Left hindlimb (tissue), 1 donor: ENCODE data around the gene RBM25.
"Not testable (repeated sequence)": the region's sequence is repeated elsewhere in the genome, so short reads cannot be mapped to it uniquely, and the experiment has no call there.

Experiments
- DNase-seq: peaks from one replicate; pipeline ENCODE4 v3.0.0-alpha.2; 2018

RBM25 gene

GRCh38 chr14:73105050-73105449 is 46.7 kb downstream of the RBM25 start:
- no peak for DNase-seq

- no peak for DNase-seq
Measured at GRCh38 chr14:73105727-73106126, 47.4 kb downstream of the RBM25 start.

DNA sequence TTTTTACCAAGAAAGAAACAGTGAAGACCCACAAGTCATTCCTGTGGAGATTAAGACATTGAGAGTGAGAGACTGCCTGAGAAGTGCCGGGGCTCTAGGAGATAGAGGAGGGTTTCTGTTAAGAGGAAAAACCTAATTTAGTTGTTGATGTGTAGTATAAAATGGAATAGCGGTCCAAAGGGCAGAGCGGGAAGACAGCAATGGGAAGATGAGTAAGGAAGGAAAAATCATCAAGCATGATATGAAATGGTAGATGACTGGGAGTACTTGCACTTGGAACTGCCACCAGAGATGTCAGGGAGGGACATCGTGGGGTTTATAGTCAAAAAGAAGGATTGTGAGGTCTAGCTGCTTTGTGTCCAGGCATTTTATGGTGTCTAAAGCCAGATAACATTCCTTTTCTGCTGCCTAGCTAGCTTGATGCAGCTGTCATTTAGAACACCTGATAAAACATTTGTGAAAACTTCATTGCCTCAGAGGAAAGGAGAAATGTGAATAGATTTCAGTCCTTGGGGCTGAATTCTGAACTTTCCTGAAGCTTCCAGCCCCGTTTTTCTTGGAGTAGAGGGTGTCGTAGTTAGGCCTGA is 57.8 kb downstream of the RBM25 start:
- DNase-seq, result no peak

DNA sequence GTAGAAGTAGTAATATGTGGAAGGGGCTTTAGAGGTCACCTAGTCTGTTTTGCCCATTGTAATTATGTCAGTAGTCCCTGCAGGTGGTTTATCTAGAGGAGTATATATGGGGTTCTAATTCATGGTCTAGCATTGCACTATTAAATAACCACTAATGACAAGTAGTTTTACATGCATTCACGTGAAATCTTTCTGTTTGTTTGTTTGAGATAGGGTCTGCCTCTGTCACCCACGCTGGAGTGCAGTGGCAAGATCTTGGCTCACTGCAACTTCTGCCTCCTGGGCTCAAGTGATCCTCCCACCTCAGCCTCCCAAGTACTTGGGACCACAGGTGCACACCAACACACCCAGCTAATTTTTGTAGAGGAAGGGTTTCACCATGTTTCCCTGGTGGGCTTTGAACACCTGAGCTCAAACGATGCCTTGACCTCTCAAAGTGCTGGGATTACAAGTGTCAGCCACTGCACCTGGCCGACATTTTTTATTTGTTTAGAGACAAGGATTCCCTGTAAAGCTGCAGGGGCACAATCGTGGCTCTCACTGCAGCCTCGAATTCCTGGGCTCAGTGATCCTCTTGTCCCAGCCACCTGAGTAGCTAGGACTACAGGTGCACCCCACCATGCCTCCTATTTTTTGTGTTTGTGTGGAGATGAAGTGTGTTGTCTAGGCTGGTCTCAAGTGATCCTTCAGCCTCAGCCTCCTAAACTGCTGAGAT is 66.0 kb downstream of the RBM25 start:
- DNase-seq, result no peak

DNA sequence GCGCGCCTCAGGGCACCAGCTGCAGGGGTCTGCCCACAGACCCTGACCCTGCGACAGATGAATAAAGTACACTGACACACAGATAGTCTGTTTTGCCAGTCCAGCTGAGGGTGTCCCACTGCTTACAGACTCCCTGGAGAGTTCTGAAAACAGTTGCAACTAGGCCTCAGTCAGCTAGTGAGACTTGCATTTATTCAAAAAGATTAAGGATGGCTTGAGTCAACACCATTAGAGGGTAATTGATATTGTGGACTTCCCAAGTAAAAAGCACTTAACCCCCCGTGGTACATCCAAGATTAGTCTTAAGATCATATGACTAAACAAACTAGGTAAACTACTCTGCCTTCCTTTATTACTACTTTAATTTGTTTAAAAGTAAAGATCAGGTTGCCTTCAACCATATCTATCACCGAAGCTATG is 66.8 kb downstream of the RBM25 start:
- no peak for DNase-seq

DNA sequence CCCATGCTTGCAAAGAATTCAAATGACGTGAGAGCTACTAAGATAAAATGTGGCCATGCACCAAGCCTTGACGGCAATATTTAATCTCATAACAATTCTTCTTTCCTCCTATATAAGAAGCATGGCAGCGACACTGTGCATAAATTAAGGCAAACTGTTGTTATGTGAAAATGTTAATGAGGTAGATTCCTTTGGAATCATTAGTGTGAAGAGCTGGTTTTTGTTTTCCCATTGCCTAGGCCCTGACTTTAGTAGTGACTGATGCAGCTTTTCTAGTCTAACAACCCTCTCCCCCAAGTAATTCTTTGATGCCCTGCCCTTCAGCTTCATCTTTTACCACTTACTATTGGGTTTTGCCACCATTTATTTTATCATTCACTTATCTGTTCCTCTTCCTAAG is 67.4 kb downstream of the RBM25 start:
- no peak for DNase-seq

DNA sequence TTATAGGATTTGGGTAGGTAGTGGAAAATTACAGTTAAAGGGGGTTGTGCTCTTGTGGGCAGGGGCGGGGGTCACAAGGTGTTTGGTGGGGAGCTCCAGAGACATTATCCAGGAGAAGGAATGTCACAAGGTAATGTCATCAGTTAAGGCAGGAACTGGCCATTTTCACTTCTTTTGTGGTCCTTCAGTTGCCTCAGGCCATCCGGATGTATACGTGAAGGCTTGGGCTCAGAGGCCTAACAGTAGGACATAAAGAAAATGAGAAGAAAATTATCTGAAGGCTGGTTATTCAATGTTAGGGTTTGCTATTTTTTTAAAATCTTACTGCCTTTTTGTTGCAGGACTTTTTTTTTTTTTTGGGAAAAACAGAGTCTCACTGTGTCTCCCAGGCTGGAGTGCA is 75.5 kb downstream of the RBM25 start:
- DNase-seq, result no peak

DNA sequence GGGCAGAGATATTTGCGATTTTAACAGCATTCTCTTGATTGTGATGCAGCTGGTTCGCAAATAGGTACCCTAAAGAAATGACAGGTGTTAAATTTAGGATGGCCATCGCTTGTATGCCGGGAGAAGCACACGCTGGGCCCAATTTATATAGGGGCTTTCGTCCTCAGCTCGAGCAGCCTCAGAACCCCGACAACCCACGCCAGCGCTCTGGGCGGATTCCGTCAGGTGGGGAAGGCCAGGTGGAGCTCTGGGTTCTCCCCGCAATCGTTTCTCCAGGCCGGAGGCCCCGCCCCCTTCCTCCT is 77.7 kb downstream of the RBM25 start:
- DNase-seq, result no peak

DNA sequence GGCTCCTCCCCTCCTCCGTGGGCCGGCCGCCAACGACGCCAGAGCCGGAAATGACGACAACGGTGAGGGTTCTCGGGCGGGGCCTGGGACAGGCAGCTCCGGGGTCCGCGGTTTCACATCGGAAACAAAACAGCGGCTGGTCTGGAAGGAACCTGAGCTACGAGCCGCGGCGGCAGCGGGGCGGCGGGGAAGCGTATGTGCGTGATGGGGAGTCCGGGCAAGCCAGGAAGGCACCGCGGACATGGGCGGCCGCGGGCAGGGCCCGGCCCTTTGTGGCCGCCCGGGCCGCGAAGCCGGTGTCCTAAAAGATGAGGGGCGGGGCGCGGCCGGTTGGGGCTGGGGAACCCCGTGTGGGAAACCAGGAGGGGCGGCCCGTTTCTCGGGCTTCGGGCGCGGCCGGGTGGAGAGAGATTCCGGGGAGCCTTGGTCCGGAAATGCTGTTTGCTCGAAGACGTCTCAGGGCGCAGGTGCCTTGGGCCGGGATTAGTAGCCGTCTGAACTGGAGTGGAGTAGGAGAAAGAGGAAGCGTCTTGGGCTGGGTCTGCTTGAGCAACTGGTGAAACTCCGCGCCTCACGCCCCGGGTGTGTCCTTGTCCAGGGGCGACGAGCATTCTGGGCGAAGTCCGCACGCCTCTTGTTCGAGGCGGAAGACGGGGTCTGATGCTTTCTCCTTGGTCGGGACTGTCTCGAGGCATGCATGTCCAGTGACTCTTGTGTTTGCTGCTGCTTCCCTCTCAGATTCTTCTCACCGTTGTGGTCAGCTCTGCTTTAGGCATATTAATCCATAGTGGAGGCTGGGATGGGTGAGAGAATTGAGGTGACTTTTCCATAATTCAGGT is 78.3 kb downstream of the RBM25 start, which contains the start of gene PSEN1:
Gene PSEN1 (plus strand): TSS at position 121 of the 839 bp plus-strand sequence. CDS start 11,513 bp downstream, outside the sequence.
- DNase-seq, result peak; percentile 96

DNA sequence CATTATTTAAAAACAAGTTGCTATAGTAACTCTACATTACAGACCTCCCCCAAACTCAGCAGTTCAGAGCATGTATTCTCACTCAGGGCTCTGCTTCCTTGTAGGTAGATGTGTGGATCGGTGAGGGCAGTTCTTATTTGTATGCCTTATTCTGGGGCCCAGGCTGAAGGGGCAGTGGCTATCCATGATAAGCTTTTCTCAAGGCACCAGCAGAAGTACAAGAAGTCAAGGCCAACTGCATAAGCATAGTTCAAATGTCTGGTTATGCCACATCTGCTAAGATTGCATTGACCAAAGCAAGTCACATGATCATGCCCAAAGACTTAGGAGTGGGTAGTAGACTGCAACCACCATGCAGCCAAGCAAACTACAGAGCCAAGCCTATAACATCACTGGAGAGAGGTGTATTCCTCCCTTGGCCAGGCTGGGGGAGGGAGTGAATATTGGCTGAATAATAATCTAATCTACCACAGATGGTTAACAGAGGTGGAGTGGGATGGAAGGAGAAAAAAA is 82.5 kb downstream of the RBM25 start:
- no peak for DNase-seq

DNA sequence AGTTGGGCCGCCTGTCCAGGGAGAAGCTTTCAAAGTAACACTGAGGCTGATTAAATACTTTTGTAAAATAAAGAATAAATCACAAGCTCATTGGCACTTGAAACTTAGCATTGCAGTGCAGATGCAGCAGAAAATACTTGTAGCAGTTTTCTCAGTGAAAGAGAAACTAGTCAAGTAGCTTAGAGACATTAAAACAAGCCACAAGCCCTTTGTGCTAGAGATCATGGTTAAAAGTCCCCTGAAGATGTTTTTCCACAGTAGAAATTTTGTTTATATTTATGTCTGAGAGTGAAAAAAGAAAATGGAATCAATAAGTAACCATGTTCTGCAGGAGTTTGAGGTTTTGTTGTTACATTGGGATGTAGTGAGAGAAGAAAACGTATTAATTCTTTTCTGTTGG is 83.9 kb downstream of the RBM25 start:
- DNase-seq, result no peak

DNA sequence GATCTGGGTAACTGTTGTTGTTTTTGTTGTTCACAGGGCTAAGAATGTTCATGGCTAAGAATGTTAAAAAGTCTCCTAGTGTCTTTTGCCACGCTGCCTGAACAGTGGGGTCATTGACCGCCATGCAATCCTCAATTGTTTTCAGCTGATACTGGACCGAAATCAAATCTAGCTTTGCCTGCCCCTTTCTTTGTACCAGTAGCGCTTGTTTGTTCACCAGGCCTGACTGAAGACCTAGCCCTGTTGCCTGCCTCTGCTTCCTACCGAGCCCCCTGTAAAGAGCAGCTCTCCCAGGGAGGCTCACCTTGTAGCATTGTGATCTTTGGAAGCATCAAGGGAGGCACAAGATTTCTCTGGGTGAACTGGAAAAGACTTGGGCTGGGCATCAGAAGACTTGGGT is 84.7 kb downstream of the RBM25 start:
- DNase-seq, result no peak

DNA sequence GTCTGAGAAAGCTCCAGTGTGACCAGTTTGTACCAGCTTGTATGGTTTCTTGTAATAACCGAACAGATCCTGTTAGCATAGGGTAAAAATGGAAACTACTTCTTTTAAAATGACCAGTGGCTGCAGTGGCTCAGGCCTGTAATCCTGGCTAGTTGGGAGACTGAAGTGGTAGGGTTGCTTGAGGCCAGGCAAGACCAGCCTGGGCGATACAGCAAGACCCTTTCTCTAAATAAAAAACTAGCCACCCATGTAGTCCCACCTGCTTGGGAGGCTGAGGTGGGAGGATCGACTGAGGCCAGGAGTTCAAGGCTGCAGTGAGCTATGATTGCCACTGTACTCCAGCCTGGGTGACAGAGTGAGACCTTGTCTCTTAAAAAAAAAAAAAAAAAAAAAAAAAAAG is 85.3 kb downstream of the RBM25 start:
- no peak for DNase-seq

DNA sequence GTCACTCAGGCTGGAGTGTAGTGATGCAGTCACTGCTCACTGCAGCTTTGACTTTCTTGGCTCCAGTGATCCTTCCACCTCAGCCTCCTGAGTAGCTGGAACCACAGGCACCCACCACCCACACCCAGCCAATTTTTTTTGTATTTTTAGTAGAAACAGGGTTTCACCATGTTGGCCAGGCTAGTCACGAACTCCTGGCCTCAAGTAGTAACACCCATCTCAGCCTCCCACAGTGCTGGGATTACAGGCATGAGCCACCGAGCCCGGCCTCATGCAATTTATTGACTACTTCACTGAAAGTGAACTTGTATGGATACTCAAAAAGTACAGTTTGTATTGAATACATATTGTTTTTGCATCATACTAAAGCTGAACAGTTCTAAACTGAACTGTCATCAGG is 87.0 kb downstream of the RBM25 start:
- no peak for DNase-seq

GRCh38 chr14:73146111-73146510 is 87.8 kb downstream of the RBM25 start:
- no peak for DNase-seq

DNA sequence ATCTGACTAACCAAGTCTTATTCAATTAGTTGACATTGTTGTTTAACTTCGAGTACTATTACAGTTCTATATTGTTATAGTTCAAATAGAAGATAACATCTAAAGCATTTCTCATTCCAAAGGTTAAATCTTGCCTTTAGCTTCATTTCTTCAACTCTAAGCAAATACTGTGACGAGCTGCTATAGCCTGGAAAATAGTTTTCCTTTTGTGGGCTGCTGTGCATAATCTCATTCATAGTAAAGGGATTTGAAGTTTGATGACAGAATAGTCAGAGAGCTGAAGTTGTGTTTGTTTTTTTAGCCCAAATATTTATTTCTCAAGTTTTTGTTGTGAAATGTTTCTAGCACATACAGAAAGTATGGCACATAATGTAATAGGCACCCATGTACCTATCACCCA is 91.4 kb downstream of the RBM25 start:
- no peak for DNase-seq

DNA sequence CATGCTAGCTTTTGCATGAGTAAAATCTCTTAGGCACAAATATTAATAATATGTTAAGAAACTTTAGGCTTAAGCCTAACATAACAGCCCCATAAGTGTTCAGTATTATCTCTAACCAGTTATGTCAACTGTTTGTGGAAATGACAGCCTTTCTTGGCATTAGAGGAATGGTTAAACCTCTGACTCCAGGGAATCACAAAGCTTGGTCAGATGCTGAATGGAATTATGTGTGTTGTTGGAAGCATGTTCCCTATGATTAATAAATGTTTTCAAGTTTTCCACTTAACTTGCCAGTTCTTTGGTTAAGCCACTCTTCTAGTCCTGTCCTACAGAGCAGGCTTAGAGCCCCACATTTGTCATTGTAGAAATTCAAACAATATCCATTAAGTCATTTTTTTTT is 94.9 kb downstream of the RBM25 start:
- no peak for DNase-seq

GRCh38 chr14:73162251-73162650 is 103.9 kb downstream of the RBM25 start:
- DNase-seq, result no peak

DNA sequence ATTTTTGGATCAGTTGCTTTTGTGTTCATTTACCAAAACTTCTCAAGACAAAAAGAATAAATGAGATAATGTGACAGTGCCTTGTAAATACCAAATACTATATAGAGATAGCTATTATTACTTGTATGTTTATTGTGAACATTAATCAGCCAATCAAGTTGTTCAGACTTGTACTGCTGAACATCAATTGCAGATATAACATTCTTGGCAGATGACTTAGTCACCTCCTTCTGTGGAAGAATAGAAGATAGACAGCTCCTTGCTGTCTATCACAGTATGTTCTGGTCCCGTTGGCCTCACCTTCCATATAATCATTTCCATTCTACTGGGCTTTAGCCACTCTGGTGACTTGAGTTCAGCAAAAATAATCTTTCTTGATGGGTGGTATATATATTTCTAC is 108.1 kb downstream of the RBM25 start:
- DNase-seq, result no peak

DNA sequence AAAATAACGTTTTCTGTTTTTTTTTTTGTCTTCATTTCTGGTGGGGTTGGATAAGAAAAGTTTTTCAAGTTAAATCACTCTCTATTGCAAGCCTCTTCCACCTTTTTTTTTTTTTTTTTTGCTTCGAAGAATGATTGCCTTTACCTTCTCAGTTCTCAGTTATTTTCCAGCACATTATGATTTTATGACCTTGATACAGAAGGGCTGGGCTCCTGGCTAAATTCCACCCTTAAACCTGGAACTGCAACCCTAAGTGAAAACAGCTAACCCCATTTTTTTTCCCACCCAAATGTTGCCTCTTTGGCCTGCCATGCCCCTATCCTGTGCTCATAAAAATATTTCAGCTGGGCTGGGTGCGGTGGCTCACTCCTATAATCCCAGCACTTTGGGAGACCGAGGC is 109.4 kb downstream of the RBM25 start:
- DNase-seq, result no peak

DNA sequence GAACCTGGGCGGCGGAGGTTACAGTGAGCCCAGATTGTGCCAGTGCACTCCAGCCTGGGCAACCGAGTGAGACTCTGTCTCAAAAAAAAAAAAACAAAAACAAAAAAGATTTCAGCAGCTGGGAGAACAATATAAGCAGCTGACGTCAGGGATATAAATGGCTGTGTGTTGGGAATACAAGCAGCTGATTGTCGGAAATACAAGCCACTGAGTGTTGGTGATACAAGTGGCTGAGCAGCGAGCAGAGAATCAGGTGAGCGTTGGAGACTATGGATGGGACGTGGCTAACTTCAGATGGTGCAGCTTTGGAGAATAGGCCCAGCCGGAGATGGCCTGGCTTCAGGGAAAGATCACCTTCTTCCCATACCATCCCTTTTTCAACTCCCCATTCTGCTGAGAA is 109.9 kb downstream of the RBM25 start:
- no peak for DNase-seq

- no peak for DNase-seq
Measured at GRCh38 chr14:73168691-73169090, 110.4 kb downstream of the RBM25 start.

DNA sequence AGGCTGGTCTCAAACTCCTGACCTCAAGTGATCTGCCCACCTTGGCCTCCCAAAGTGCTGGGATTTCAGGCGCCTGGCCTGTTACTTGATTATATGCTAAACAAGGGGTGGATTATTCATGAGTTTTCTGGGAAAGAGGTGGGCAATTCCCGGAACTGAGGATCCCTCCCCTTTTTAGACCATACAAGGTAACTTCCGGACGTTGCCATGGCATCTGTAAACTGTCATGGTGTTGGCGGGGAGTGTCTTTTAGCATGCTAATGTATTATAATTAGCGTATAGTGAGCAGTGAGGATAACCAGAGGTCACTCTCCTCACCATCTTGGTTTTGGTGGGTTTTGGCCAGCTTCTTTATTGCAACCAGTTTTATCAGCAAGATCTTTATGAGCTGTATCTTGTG is 111.5 kb downstream of the RBM25 start:
- not testable (repeated sequence) for DNase-seq

GRCh38 chr14:73170686-73171085 is 112.4 kb downstream of the RBM25 start:
- no peak for DNase-seq
